Central memory CD8-positive, alpha-beta T cell (primary cell): Measurements from ENCODE around the gene CA12.

ENCODE experiments used
- ATAC-seq: fragments of 150-1000 bp; cut with Tn5 transposase; replicated peaks from 2 replicates; pipeline ENCODE4 v1.10.0; 2022; ENCODE audit warnings: mild to moderate bottlenecking, moderate FRiP score, moderate number of reproducible peaks; ENCODE audit not compliant: poor library complexity, severe bottlenecking; ENCODE audit errors: extremely low read depth
- DNase-seq, 2 donors: peaks; one replicate each; pipeline ENCODE4 v3.0.0; 2021; ENCODE audit warnings: low spot score in 2 of 2
- H3K27ac Mint-ChIP-seq: one replicate; pipeline ENCODE4 v1.8.0; 2022; ENCODE audit warnings: low read depth, mild to moderate bottlenecking, moderate library complexity, mixed read lengths
- H3K27me3 Mint-ChIP-seq: one replicate; pipeline ENCODE4 v1.8.0; 2022; ENCODE audit warnings: mixed read lengths
- H3K36me3 Mint-ChIP-seq: one replicate; pipeline ENCODE4 v1.8.0; 2022; ENCODE audit warnings: mild to moderate bottlenecking, moderate library complexity, mixed read lengths; ENCODE audit not compliant: insufficient read depth
- H3K4me1 Mint-ChIP-seq: one replicate; pipeline ENCODE4 v1.8.0; 2022; ENCODE audit warnings: mixed read lengths
- H3K4me3 Mint-ChIP-seq: one replicate; pipeline ENCODE4 v1.8.0; 2022; ENCODE audit warnings: mild to moderate bottlenecking, moderate library complexity, mixed read lengths
- H3K9me3 Mint-ChIP-seq: one replicate; pipeline ENCODE4 v1.8.0; 2022; ENCODE audit warnings: mixed read lengths

Gene CA12

GRCh38 chr15:63380151-63380807 is 1.4 kb downstream of the CA12 start:
- H3K27ac Mint-ChIP-seq, result no peak overlapping the region
- H3K27me3 Mint-ChIP-seq, result peaks cover 94% of the 10 kb centered on the region
- H3K36me3 Mint-ChIP-seq, result no peaks in the 10 kb centered on the region
- H3K4me3 Mint-ChIP-seq, result no peak overlapping the region
- no peak for ATAC-seq
- no peaks in the 10 kb centered on the region for H3K9me3 Mint-ChIP-seq
- no peak for DNase-seq
- peaks cover 15% of the 10 kb centered on the region for H3K4me1 Mint-ChIP-seq

- no peak for ATAC-seq
- Mint-ChIP-seq H3K36me3 (no peaks in the 10 kb centered on the region), H3K4me3 (no peak overlapping the region), H3K9me3 (no peaks in the 10 kb centered on the region), H3K27ac (no peak overlapping the region), H3K27me3 (peaks cover 88% of the 10 kb centered on the region), H3K4me1 (peaks cover 15% of the 10 kb centered on the region)
- no peak for DNase-seq
Measured at GRCh38 chr15:63379492-63380150, 2.0 kb downstream of the CA12 start.

- no peak for DNase-seq
- H3K4me1 Mint-ChIP-seq, result peaks cover 15% of the 10 kb centered on the region
- peaks cover 81% of the 10 kb centered on the region for H3K27me3 Mint-ChIP-seq
- H3K36me3 Mint-ChIP-seq, result no peaks in the 10 kb centered on the region
- no peak overlapping the region for H3K4me3 Mint-ChIP-seq
- H3K9me3 Mint-ChIP-seq, result no peaks in the 10 kb centered on the region
- no peak for ATAC-seq
- H3K27ac Mint-ChIP-seq, result no peak overlapping the region
Measured at GRCh38 chr15:63378946-63379345, 2.7 kb downstream of the CA12 start.

GRCh38 chr15:63374686-63375520 is 6.7 kb downstream of the CA12 start:
- Mint-ChIP-seq H3K9me3 (no peaks in the 10 kb centered on the region), H3K4me1 (no peaks in the 10 kb centered on the region), H3K27ac (no peak overlapping the region), H3K27me3 (peaks cover 41% of the 10 kb centered on the region), H3K36me3 (no peaks in the 10 kb centered on the region), H3K4me3 (no peak overlapping the region)
- DNase-seq (no peak), ATAC-seq (no peak)

- Mint-ChIP-seq H3K9me3 (no peaks in the 10 kb centered on the region), H3K4me1 (no peaks in the 10 kb centered on the region), H3K27ac (no peak overlapping the region)
Measured at GRCh38 chr15:63373866-63374548, 7.6 kb downstream of the CA12 start.

GRCh38 chr15:63373330-63373729 is 8.3 kb downstream of the CA12 start:
- no peak for DNase-seq
- no peak overlapping the region for H3K4me3 Mint-ChIP-seq
- H3K4me1 Mint-ChIP-seq, result no peaks in the 10 kb centered on the region
- ATAC-seq, result no peak
- H3K27me3 Mint-ChIP-seq, result peaks cover 25% of the 10 kb centered on the region
- no peaks in the 10 kb centered on the region for H3K36me3 Mint-ChIP-seq
- no peaks in the 10 kb centered on the region for H3K9me3 Mint-ChIP-seq
- H3K27ac Mint-ChIP-seq, result no peak overlapping the region

More at GRCh38 chr15:63373866-63374548, 7.6 kb downstream of the CA12 start:
- no peaks in the 10 kb centered on the region for H3K36me3 Mint-ChIP-seq
- ATAC-seq (no peak), DNase-seq (no peak)
- H3K4me3 Mint-ChIP-seq, result no peak overlapping the region
- H3K27me3 Mint-ChIP-seq, result peaks cover 32% of the 10 kb centered on the region

GRCh38 chr15:63372753-63373152 is 8.9 kb downstream of the CA12 start:
- no peak for DNase-seq
- Mint-ChIP-seq H3K36me3 (no peaks in the 10 kb centered on the region), H3K27ac (no peak overlapping the region), H3K9me3 (no peaks in the 10 kb centered on the region), H3K4me3 (no peak overlapping the region), H3K4me1 (no peaks in the 10 kb centered on the region), H3K27me3 (peaks cover 19% of the 10 kb centered on the region)
- no peak for ATAC-seq

GRCh38 chr15:63372018-63372705 is 9.5 kb downstream of the CA12 start:
- no peak for DNase-seq

GRCh38 chr15:63371297-63371918 is 10.2 kb downstream of the CA12 start:
- ATAC-seq (no peak), DNase-seq (no peak)
- Mint-ChIP-seq H3K36me3 (no peaks in the 10 kb centered on the region), H3K4me3 (no peak overlapping the region), H3K27me3 (peaks cover 6% of the 10 kb centered on the region), H3K9me3 (no peaks in the 10 kb centered on the region), H3K4me1 (no peaks in the 10 kb centered on the region), H3K27ac (no peak overlapping the region)

More at GRCh38 chr15:63372018-63372705, 9.5 kb downstream of the CA12 start:
- Mint-ChIP-seq H3K27me3 (peaks cover 14% of the 10 kb centered on the region), H3K27ac (no peak overlapping the region), H3K4me3 (no peak overlapping the region), H3K36me3 (no peaks in the 10 kb centered on the region), H3K9me3 (no peaks in the 10 kb centered on the region), H3K4me1 (no peaks in the 10 kb centered on the region)
- no peak for ATAC-seq

GRCh38 chr15:63370764-63371163 is 10.9 kb downstream of the CA12 start:
- no peak for DNase-seq

GRCh38 chr15:63369781-63370180 is 11.9 kb downstream of the CA12 start:
- Mint-ChIP-seq H3K9me3 (no peaks in the 10 kb centered on the region), H3K4me3 (no peak overlapping the region), H3K27me3 (peaks cover 6% of the 10 kb centered on the region), H3K27ac (no peak overlapping the region), H3K36me3 (no peaks in the 10 kb centered on the region), H3K4me1 (no peaks in the 10 kb centered on the region)
- DNase-seq (no peak), ATAC-seq (no peak)

More at GRCh38 chr15:63370764-63371163, 10.9 kb downstream of the CA12 start:
- H3K27me3 Mint-ChIP-seq, result no peaks in the 10 kb centered on the region
- H3K4me1 Mint-ChIP-seq, result no peaks in the 10 kb centered on the region
- no peaks in the 10 kb centered on the region for H3K36me3 Mint-ChIP-seq
- H3K9me3 Mint-ChIP-seq, result no peaks in the 10 kb centered on the region
- no peak overlapping the region for H3K4me3 Mint-ChIP-seq
- no peak for ATAC-seq
- no peak overlapping the region for H3K27ac Mint-ChIP-seq
